GM04504 (cell line): Measurements from ENCODE around the gene TMEM213.

Source experiments
- DNase-seq: peaks from one replicate; pipeline ENCODE4 v3.0.0-alpha.2; 2012; ENCODE audit warnings: low read depth

Gene TMEM213

DNA sequence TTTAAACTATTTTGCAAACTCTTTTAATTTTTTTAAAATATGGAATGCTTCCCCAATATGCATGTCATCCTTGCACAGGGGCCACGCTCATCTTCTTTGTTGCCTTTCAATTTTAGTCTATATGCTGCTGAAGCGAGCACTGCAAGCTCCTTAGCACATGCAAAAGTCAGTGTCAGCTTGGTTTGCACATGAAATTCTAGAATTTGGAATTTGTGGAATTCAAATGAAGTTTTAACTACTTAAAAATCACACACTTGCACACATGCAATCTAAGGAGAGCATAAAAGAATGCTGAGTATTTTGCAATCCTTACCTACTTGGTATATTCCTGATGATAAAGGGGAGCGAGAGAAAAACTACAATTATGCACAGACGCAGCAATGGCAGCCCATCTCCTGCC is 78.5 kb downstream of the TMEM213 start:
- no peak for DNase-seq

DNA sequence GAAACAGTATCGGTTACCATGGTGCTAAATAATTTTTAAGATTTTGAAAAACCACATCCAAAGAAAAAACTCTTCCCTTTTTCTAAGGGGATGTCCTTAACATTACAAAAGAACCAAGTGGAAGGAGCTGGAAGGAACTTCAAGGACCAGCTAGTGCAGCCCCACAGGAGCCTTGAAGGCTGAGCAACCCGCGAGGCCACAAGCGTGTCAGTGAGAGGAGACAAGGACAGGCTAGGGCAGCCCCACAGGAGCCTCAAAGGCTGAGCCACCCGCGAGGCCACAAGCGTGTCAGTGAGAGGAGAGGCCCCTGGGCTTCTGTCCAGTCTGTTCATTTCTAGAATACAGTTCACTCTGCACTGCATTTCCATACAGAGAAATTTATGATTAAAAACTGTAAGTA is 80.3 kb downstream of the TMEM213 start:
- no peak for DNase-seq

DNA sequence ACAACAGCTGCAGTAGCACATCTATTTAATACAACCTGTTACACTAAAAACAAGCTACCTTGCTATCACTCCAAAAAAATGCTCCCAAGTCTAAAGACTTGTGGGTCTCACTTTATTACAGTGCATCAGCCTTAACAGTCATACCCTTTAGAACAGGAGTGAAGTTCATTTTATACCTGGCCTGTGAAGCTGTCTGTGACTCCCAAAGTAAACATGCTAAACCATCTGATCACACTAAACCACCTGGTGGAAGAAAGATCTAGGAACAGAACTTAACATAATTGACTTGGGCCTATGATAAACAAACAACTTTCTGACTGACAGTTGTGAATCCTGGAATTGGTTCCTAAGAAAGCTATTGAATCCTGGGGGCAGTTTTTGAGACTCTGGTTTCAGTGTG is 81.1 kb downstream of the TMEM213 start:
- DNase-seq, result no peak

DNA sequence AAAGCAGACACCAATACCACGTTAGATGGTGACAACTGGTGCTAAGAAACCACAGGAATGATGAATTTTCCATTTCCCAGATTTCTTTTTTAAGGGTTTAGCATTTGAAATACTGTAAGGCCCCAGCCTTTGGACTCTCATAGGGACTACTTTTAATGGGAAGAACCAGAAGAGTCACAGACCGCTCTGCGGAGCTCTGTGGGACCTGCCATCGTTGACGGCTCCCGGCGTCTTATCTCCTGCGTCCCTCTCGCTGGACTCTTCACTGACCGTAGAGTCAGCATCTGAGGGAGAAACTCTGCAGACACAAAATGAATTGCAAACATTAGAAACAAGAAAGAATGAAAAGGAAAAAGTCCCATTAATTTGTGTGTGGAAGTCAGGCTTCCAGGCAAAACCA is 81.6 kb downstream of the TMEM213 start:
- no peak for DNase-seq

DNA sequence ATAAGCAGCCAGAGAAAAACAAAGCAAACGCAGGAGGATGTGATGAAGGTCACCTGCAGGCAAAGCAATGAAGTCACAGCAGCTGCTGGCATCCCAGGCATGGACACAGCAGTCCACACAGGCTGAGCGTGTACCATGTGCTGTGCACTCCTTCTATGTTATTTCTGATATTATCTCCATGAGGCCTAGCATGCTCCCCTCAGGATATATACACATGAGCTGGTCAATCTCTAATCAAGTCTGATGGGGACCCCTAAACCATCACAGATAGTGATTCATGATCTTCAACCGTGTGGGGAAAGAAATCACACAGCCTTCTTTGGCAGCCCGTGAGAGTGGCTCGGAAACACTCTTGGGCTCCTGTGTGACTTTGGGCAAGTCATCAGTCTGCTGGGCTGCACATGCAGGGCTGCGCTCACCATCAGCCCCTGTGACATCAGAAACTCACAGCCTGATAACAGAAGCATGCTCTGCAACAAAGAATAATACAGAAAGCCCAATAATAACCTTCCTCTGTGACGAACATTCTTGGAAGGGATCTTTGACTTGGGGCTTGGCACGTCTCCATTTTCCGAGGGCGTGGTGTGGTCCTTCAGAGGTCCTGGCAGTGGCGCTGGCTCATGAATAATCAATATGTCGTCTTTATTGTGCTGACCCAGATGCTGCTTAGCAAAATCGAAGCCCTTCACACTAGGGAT is 83.2 kb downstream of the TMEM213 start:
- DNase-seq, result no peak

DNA sequence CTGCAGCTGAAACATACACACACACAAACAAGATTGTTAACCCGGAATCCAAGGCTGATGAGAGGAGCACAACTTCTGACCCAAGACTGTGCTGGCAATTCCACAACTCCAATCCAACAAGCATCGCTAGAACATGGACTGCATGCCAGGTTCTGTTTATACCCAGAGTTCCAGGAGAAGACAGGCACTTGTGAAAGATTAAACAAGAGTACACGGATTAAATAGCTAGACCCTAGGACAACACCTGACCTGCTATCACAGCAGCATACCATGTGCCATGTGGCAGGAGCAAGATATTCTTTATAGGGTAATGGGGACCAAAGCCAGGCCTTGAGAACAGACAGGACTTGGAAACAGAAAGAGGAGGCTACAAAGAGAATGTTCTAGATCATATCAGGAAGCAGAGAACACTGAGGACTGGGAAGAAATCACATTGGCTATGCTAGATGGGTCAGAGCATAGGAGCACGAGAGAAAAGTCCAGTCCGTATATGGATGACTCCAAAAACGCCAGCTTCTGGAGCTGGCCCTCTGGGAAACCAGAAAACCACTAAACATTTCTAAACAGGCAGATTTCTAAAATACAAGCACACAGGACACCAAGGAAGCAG is 83.9 kb downstream of the TMEM213 start:
- DNase-seq, result no peak

DNA sequence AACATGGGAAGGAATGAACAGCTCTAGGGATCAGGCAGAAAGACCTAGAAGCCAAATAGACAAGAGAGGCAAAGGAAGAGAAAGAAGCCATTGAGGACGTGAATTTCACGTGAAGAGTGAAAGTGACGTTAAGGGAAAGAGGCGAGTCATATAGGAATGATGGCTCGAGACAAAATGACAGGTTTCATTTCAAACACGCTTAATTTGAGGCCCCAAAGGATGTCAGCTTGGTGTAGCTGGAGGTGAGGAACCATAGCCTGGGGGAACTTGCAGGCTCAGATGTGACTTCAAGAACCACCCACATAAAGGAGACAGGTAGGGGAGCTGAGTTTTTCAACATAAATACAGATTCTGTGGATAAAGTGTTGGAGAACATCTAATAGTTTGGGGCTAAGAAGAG is 84.5 kb downstream of the TMEM213 start:
- DNase-seq, result no peak

DNA sequence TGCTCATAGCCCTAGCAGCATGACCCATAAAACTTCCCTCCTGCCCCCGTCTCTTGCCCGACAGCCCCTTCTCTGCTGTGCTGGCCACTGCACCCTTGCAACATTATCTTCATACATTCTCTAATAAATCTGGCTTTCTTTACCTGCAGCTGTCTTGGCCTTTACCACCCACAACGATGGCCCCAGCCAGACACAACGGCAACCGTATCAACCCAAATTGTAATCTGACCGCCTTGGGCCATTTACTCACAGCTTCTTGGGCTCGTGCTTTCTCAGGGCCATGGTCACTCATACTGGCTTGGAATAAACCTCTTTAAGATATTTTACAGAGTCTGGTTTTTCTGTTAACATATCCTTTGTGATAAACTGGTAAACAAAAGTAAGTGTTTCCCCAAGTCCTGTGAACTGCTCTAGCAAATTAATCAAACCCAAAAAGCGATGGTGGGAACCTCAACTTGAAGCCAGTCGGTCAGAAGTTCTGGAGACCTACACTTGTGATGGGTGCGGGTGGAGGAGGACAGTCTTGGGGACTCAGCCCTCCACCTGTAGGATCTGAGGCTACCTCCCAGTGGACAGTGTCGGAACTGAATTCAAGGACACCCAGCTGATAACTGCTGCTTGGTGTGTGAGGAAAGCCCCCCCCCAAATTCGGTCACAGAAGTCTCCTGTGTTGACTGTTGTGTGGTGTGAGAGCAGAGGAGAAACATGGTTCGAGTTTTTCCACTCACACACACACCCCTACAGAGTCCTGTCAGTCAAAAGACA is 87.8 kb downstream of the TMEM213 start:
- no peak for DNase-seq

DNA sequence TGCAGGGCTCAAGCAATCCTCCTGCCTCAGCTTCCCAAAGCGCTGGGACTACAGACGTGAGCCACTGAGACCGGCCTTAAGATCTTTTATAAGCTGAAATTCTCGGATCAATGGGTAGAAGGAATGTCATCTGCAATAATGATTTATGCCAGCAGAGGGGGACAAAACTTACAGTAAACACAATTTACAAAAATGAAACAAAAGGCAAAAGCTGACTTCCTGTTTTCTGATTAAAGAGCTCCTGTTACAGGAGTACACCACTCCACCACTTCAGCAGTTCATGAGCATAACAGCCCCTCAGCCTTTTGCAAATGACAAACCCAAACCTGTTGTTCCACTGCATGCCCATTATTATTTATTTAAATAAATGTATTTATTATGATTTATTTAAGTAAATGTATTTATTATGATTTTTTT is 88.7 kb downstream of the TMEM213 start:
- DNase-seq, result peak; percentile 50

DNA sequence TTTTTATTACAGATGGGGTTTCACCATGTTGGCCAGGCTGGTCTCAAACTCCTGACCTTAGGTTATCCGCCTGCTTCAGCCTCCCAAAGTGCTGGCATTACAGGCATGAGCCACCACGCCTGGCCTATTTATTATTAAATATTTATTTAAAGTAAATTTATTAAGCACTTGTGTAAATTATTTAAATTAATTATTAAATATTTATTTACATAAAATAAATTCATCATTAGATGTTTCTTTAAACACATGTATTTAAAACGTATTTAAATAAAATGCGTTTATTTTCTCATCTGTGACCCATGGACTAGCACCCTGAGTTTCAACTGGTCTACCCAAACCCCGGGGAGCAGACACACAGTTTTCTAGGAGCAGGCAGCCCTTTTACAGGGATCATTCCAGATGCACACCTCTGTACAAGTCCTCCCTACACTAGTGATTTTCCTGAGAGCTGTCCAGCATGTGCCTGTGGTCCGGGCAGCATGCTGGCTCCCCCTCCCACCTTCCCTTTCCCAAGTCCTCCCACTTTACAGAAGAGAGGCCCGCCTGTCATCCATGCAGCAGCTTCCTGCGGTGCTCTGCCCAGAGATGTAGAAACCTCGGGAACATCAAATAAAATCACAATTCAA is 89.4 kb downstream of the TMEM213 start:
- DNase-seq, result no peak
